ENCODE data around the gene NEGR1.

GRCh38 chr1:72097851-72098570 is 184.3 kb downstream of the NEGR1 start:
- TF ChIP-seq CTCF (conservative IDR thresholded peaks at IDR 0.05; ENCODE audit: low read length): no peak
- TF ChIP-seq EZH2phosphoT487 (IDR thresholded peaks at IDR 0.05; ENCODE audit: borderline replicate concordance, low read depth, low read length): no peak

Data from OCI-LY7 (cell line).